H9 (cell line): ENCODE measurements around the gene ADAP2. TPM values are rescaled to one million over a fixed set of nuclear protein-coding genes. Genes with fewer than 3 reads are reported as not detected.

Source experiments
- DNase-seq: peaks from one replicate; pipeline ENCODE4 v3.0.0-alpha.2; 2017
- H2AFZ ChIP-seq: one replicate; pipeline ENCODE4 v1.6.1; 2013; ENCODE audit warnings: mild to moderate bottlenecking, low read length, control low read depth, moderate library complexity
- H2AK5ac ChIP-seq: 2 replicates; pipeline ENCODE4 v1.6.1; 2013; ENCODE audit warnings: low read length, control low read depth, mixed read lengths; ENCODE audit not compliant: insufficient read length
- H2BK120ac ChIP-seq: one replicate; pipeline ENCODE4 v1.6.1; 2013; ENCODE audit warnings: low read depth, mild to moderate bottlenecking, low read length, control low read depth, inconsistent platforms; ENCODE audit not compliant: poor library complexity, severe bottlenecking
- H2BK12ac ChIP-seq: 2 replicates; pipeline ENCODE4 v1.6.1; 2013; ENCODE audit warnings: low read length, control low read depth, mixed read lengths, low read depth; ENCODE audit not compliant: insufficient read length
- H2BK15ac ChIP-seq: 2 replicates; pipeline ENCODE4 v1.6.1; 2013; ENCODE audit warnings: low read depth, low read length, control low read depth
- H2BK20ac ChIP-seq: one replicate; pipeline ENCODE4 v1.6.1; 2013; ENCODE audit warnings: low read depth, mild to moderate bottlenecking, low read length, control low read depth, inconsistent platforms; ENCODE audit not compliant: poor library complexity, severe bottlenecking
- H2BK5ac ChIP-seq: 2 replicates; pipeline ENCODE4 v1.6.1; 2013; ENCODE audit warnings: low read length, control low read depth, mixed read lengths; ENCODE audit not compliant: insufficient read length
- H3K14ac ChIP-seq: 2 replicates; pipeline ENCODE4 v1.6.1; 2013; ENCODE audit warnings: low read length, control low read depth; ENCODE audit not compliant: insufficient read depth
- H3K18ac ChIP-seq: 2 replicates; pipeline ENCODE4 v1.6.1; 2013; ENCODE audit warnings: low read depth, mild to moderate bottlenecking, mixed read lengths, low read length, control low read depth; ENCODE audit not compliant: insufficient read length
- H3K23ac ChIP-seq: 2 replicates; pipeline ENCODE4 v1.6.1; 2013; ENCODE audit warnings: low read length, control low read depth, mixed read lengths, low read depth; ENCODE audit not compliant: insufficient read length
- H3K23me2 ChIP-seq: 2 replicates; pipeline ENCODE4 v1.6.1; 2013; ENCODE audit warnings: low read depth, mild to moderate bottlenecking, mixed read lengths, low read length, control low read depth; ENCODE audit not compliant: insufficient read length, poor library complexity, severe bottlenecking
- H3K27ac ChIP-seq: 2 replicates; pipeline ENCODE4 v1.5.1; 2013; ENCODE audit warnings: low read length, control low read depth, mixed read lengths, low read depth; ENCODE audit not compliant: insufficient read length
- H3K27me3 ChIP-seq: 2 replicates; pipeline ENCODE4 v1.6.1; 2013; ENCODE audit warnings: low read length, control low read depth, inconsistent platforms; ENCODE audit not compliant: insufficient read depth
- H3K4ac ChIP-seq: 2 replicates; pipeline ENCODE4 v1.6.1; 2013; ENCODE audit warnings: low read depth, mild to moderate bottlenecking, control low read depth, inconsistent platforms, low read length, moderate library complexity
- H3K4me1 ChIP-seq: 2 replicates; pipeline ENCODE4 v1.6.1; 2013; ENCODE audit warnings: low read length, control low read depth, inconsistent platforms; ENCODE audit not compliant: insufficient read depth
- H3K4me2 ChIP-seq: 2 replicates; pipeline ENCODE4 v1.6.1; 2013; ENCODE audit warnings: low read length, control low read depth, mixed read lengths; ENCODE audit not compliant: insufficient read length, insufficient read depth
- H3K56ac ChIP-seq: 2 replicates; pipeline ENCODE4 v1.6.1; 2013; ENCODE audit warnings: low read depth, mild to moderate bottlenecking, mixed read lengths, low read length, control low read depth; ENCODE audit not compliant: insufficient read length
- H3K79me1 ChIP-seq: 2 replicates; pipeline ENCODE4 v1.6.1; 2013; ENCODE audit warnings: low read depth, mild to moderate bottlenecking, moderate library complexity, low read length, control low read depth, inconsistent platforms; ENCODE audit not compliant: insufficient read depth, poor library complexity, severe bottlenecking
- H3K79me2 ChIP-seq: 2 replicates; pipeline ENCODE4 v1.6.1; 2013; ENCODE audit warnings: low read length, control low read depth, inconsistent platforms; ENCODE audit not compliant: insufficient read depth
- H3K9ac ChIP-seq: 2 replicates; pipeline ENCODE4 v1.6.1; 2013; ENCODE audit warnings: low read length, control low read depth, mixed read lengths; ENCODE audit not compliant: insufficient read length; ENCODE audit errors: extremely low read depth
- H3K9me3 ChIP-seq: one replicate; pipeline ENCODE4 v1.6.1; 2013; ENCODE audit warnings: low read depth, low read length, inconsistent platforms; ENCODE audit not compliant: control insufficient read depth
- H3T11ph ChIP-seq: one replicate; pipeline ENCODE4 v1.6.1; 2013; ENCODE audit warnings: mild to moderate bottlenecking, low read length, control low read depth, inconsistent platforms
- H4K20me1 ChIP-seq: one replicate; pipeline ENCODE4 v1.6.1; 2013; ENCODE audit not compliant: control insufficient read depth, insufficient read length, insufficient read depth
- H4K5ac ChIP-seq: 2 replicates; pipeline ENCODE4 v1.6.1; 2013; ENCODE audit warnings: low read depth, mild to moderate bottlenecking, mixed read lengths, low read length, control low read depth; ENCODE audit not compliant: insufficient read length
- H4K8ac ChIP-seq: replicated peaks from 2 replicates; pipeline ENCODE4 v1.6.1; 2013; ENCODE audit warnings: low read length, control low read depth, mixed read lengths, low read depth; ENCODE audit not compliant: insufficient read length
- H4K91ac ChIP-seq: 2 replicates; pipeline ENCODE4 v1.6.1; 2013; ENCODE audit warnings: low read depth, mild to moderate bottlenecking, moderate library complexity, mixed read lengths, low read length, control low read depth; ENCODE audit not compliant: insufficient read length
- H3K27ac Mint-ChIP-seq, 3 experiments: 2 replicates in 2 of 3; 3 replicates in 1 of 3; pipeline ENCODE4 v1.8.0; 2020 to 2021; ENCODE audit warnings: mixed read lengths in 3 of 3, mild to moderate bottlenecking in 1 of 3, moderate library complexity in 1 of 3
- H3K27me3 Mint-ChIP-seq: 2 replicates; pipeline ENCODE4 v1.8.0; 2021; ENCODE audit warnings: low read depth, mild to moderate bottlenecking, moderate library complexity, mixed read lengths
- H3K36me3 Mint-ChIP-seq, 3 experiments: 2 replicates in 2 of 3; 3 replicates in 1 of 3; pipeline ENCODE4 v1.8.0; 2020 to 2021; ENCODE audit warnings: low read depth in 3 of 3, mixed read lengths in 3 of 3; ENCODE audit not compliant: insufficient read depth in 1 of 3
- H3K4me1 Mint-ChIP-seq, 2 experiments: 2 replicates each; pipeline ENCODE4 v1.8.0; 2020; ENCODE audit warnings: mixed read lengths in 2 of 2
- H3K4me3 Mint-ChIP-seq, 2 experiments: 2 replicates in 1 of 2; 3 replicates in 1 of 2; pipeline ENCODE4 v1.8.0; 2020 to 2021; ENCODE audit warnings: mild to moderate bottlenecking in 2 of 2, mixed read lengths in 2 of 2, moderate library complexity in 1 of 2
- H3K9me3 Mint-ChIP-seq, 2 experiments: 2 replicates in 1 of 2; 3 replicates in 1 of 2; pipeline ENCODE4 v1.8.0; 2020; ENCODE audit warnings: mild to moderate bottlenecking in 2 of 2, mixed read lengths in 2 of 2, moderate library complexity in 1 of 2
- WGBS: extraction: QIAGEN DNeasy Blood & Tissue Kit; methylation state at CpG from one replicate; pipeline ENCODE4 v1.1.7; 2013; ENCODE audit warnings: missing lambda C conversion rate, low lambda C conversion rate, mixed read lengths; ENCODE audit not compliant: insufficient read length; ENCODE audit errors: extremely low coverage; 5-methylcytosine and 5-hydroxymethylcytosine counted together
- total RNA-seq: library from RNA; stranded (reverse); gene quantifications from 2 replicates; pipeline ENCODE4 v1.2.1, GENCODE V29; 2021
- TF ChIP-seq, protein P1 (sequence below): fragments of 200-600 bp; sonication (generic); conservative IDR thresholded peaks from 3 replicates; pipeline ENCODE4 v1.8.0; 2021; ENCODE audit warnings: antibody characterized with exemption, mild to moderate bottlenecking

The ADAP2 gene
- total RNA-seq, 1 experiment from 2014 or later, result 1.2 TPM

DNA sequence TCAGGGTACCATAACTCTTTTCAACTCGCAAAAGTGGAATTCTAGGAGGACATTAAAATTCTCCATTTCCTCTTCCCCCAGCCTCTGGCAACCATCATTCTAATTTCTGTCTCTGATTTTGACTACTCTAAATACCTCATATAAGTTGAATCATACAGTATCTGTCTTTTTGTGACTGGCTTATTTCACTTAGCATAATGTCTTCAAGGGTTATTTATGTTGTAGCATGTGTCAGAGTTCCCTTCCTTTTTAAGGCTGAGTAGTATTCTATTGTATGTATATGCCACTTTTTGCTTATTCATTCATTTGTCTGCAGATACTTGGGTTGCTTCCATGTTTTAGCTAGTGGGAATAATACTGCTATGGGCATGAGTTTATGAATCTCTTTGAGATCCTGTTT is 61.1 kb downstream of the ADAP2 start:
- no peak overlapping the region for H2BK5ac ChIP-seq
- H4K5ac ChIP-seq, result no peak overlapping the region
- no peaks in the 10 kb centered on the region for H3K9me3 ChIP-seq
- no peak overlapping the region for H4K8ac ChIP-seq
- H2AK5ac ChIP-seq, result no peak overlapping the region
- no peak overlapping the region for H3K23ac ChIP-seq
- Mint-ChIP-seq H3K36me3 (peaks cover 6 to 8% (median 7%) of the 10 kb centered on the region in 3 experiments), H3K27ac (no peak overlapping the region), H3K4me1 (peaks cover 5 to 7% of the 10 kb centered on the region in 2 experiments; a peak in 2 of 4 replicates), H3K4me3 (no peak overlapping the region), H3K27me3 (no peaks in the 10 kb centered on the region), H3K9me3 (peaks cover 5 to 6% of the 10 kb centered on the region in 2 experiments)
- no peak overlapping the region for H3K14ac ChIP-seq
- no peaks in the 10 kb centered on the region for H3K27me3 ChIP-seq
- no peak overlapping the region for H3T11ph ChIP-seq
- no peak overlapping the region for H3K4ac ChIP-seq
- H3K56ac ChIP-seq, result no peak overlapping the region
- no peak overlapping the region for H2BK15ac ChIP-seq
- no peak for DNase-seq
- no peak overlapping the region for H4K91ac ChIP-seq
- no peaks in the 10 kb centered on the region for H3K79me1 ChIP-seq
- no peak overlapping the region for H2BK120ac ChIP-seq
- no peak overlapping the region for H2BK12ac ChIP-seq
- H2AFZ ChIP-seq, result no peak overlapping the region
- TF ChIP-seq, protein P1, sequence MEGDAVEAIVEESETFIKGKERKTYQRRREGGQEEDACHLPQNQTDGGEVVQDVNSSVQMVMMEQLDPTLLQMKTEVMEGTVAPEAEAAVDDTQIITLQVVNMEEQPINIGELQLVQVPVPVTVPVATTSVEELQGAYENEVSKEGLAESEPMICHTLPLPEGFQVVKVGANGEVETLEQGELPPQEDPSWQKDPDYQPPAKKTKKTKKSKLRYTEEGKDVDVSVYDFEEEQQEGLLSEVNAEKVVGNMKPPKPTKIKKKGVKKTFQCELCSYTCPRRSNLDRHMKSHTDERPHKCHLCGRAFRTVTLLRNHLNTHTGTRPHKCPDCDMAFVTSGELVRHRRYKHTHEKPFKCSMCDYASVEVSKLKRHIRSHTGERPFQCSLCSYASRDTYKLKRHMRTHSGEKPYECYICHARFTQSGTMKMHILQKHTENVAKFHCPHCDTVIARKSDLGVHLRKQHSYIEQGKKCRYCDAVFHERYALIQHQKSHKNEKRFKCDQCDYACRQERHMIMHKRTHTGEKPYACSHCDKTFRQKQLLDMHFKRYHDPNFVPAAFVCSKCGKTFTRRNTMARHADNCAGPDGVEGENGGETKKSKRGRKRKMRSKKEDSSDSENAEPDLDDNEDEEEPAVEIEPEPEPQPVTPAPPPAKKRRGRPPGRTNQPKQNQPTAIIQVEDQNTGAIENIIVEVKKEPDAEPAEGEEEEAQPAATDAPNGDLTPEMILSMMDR, result no peak
- H3K18ac ChIP-seq, result no peak overlapping the region
- no peak overlapping the region for H3K27ac ChIP-seq
- H3K79me2 ChIP-seq, result no peaks in the 10 kb centered on the region
- H2BK20ac ChIP-seq, result no peak overlapping the region
- H3K4me1 ChIP-seq, result no peaks in the 10 kb centered on the region
- no peak overlapping the region for H3K9ac ChIP-seq
- no CpG with 5 or more reads among the region's 1 CpG for WGBS
- H4K20me1 ChIP-seq, result no peaks in the 10 kb centered on the region
- no peaks in the 10 kb centered on the region for H3K23me2 ChIP-seq
- H3K4me2 ChIP-seq, result no peak overlapping the region
